NCI-H2107 (cell line): ENCODE results near the gene EEF1AKMT1.
A peak's percentile ranks its signal among the peaks of the same experiment; 100 is the strongest.

Source experiments
- DNase-seq: peaks from one replicate; lab custom pipeline; 2025; lab: John Stamatoyannopoulos, UW

The EEF1AKMT1 gene, protein sequence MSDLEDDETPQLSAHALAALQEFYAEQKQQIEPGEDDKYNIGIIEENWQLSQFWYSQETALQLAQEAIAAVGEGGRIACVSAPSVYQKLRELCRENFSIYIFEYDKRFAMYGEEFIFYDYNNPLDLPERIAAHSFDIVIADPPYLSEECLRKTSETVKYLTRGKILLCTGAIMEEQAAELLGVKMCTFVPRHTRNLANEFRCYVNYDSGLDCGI

DNA sequence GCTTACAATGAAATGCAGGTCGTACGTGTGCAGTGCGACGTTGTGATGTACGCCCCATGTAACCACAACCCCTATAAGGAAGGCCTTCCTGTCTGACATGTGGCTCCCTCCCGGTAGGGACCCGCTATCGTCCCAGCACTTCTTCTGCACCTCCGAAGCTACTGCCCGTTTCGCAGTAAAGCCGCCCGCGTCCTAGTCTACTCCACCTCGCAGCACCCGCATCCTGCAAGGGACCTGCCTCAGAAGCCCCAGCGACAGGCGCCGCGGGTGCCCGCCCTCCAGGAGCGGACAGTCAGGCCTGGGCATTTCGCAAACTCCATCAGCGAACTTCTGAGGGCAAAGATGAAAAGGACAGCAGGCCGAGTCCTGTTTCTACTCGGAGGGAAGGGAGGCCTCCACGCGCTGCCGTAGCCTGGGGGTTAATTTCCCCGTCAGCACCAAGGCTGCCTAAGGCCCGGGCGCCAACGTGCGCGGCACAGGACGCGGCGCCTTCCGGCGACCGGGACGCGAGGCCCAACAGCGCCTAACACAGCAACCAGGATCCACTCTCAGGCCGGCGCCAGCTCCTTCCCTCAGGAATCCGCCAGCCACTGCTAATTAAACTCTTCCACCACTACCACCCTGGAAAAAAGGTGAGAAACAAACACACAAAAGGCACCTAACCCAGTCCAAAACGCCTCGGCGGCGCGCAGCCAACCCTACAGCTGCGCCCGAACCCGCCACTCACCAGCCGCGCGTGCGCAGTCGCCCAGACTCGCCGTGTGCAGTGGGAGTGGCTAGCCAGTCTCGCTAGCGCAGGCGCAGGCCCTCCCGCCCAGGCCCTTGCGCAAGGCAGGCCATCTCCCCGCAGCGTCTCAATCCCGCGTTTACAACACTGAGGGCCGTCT lies at the start of gene EEF1AKMT1:
Gene EEF1AKMT1 (minus strand): TSS at position 768 of the 887 bp plus-strand sequence. CDS start 16,363 bp downstream, outside the sequence.
- peak; percentile 72 for DNase-seq

- no peak for DNase-seq
Observed at GRCh38 chr13:20823071-20823470, 49.3 kb upstream of the EEF1AKMT1 start.

GRCh38 chr13:20822406-20822805 lies 48.6 kb upstream of the EEF1AKMT1 start:
- no peak for DNase-seq

GRCh38 chr13:20819715-20820114 lies 46.0 kb upstream of the EEF1AKMT1 start:
- no peak for DNase-seq

GRCh38 chr13:20815464-20815863 lies 41.7 kb upstream of the EEF1AKMT1 start:
- no peak for DNase-seq

DNA sequence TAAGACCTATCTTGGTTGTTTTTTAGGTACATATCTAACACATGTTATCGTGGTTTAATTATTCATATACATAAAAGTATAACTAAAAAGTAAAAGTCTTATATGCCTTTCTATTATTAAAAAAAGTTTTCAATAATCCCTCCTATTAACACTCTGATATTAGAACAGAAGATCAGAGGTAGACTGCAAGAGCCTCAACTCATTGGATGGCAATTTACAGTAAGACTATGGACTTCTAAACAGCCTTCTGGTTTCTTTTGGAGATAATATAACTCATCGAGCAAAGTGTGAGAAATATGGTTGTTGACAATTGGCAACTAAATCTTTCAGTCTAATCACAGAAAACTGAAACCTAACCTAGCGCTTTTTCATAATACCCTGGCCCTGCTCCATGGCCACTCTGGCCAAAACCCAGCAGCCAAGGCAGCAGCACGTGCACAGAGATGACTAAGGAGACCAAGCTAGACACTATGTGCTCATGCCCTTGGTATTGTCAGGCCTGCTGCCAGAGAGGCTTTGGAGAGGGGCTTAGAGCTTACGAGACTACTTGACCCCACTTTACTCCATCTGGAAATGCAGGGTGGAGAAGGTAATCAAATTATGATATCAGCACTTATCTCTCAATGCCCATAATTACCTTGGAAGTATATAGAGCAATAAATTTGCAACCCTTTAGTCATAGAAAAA lies 40.6 kb upstream of the EEF1AKMT1 start:
- no peak for DNase-seq

- no peak for DNase-seq
Observed at GRCh38 chr13:20812890-20813289, 39.1 kb upstream of the EEF1AKMT1 start.

GRCh38 chr13:20810808-20811207 lies 37.0 kb upstream of the EEF1AKMT1 start:
- no peak for DNase-seq

GRCh38 chr13:20808874-20809273 lies 35.1 kb upstream of the EEF1AKMT1 start:
- no peak for DNase-seq

DNA sequence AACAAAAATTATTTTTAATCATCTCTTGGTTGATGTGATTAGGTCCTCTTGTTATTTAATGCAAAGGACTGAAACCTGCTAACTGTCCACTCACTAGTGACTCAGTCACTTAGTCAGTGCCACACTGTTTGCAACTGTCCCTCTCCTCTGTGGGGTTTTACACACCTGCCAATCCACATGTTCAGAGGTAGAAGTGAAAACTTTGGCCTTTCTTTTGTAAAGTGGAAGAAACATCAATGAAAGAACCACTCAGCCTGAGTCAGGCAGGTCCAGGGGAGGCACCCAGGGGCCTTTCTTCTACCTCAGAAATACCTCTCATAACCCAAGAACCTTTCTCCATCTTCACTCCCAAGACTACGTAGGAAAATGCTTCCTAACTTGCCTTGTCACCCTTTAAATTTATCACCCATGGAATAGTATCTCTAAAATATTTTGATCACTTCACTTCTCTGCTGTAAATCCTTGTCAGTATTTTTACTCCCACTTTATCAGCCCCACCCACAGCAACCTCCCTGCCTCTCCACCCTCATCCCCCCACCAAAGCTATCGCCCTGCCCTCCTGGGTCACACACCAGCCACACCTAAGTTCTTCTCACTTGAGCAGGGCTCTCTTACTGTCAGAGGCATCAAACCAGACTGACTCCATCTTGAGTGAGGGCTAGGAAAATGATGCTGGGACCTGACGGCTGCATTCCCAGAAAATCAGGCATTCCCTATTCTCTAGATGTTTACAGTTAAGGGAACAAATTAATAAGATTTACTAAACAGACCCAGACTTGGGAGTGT lies 29.6 kb upstream of the EEF1AKMT1 start:
- no peak for DNase-seq

DNA sequence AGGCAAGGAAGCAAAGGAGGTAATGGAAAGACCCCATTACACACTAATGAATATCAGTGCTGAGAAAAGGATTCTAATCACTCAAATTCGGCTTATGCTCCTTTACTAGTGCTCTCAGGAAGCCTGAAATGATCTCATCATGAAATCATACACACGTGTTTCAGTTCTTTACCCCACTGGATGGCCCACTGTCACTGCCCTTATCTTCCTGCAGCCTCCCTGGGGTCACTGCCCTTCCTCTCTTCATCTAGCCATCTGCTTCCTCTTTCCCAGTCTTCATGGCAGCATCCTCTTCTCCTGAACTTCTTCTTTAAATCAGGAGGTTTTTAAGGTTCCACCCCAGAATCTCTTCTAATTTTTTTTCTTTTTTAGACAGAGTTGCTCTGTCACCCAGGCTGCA lies 27.9 kb upstream of the EEF1AKMT1 start:
- DNase-seq = no peak

GRCh38 chr13:20799726-20800416 lies 26.1 kb upstream of the EEF1AKMT1 start:
- DNase-seq = no peak

- DNase-seq = no peak
Observed at GRCh38 chr13:20798027-20798426, 24.3 kb upstream of the EEF1AKMT1 start.

DNA sequence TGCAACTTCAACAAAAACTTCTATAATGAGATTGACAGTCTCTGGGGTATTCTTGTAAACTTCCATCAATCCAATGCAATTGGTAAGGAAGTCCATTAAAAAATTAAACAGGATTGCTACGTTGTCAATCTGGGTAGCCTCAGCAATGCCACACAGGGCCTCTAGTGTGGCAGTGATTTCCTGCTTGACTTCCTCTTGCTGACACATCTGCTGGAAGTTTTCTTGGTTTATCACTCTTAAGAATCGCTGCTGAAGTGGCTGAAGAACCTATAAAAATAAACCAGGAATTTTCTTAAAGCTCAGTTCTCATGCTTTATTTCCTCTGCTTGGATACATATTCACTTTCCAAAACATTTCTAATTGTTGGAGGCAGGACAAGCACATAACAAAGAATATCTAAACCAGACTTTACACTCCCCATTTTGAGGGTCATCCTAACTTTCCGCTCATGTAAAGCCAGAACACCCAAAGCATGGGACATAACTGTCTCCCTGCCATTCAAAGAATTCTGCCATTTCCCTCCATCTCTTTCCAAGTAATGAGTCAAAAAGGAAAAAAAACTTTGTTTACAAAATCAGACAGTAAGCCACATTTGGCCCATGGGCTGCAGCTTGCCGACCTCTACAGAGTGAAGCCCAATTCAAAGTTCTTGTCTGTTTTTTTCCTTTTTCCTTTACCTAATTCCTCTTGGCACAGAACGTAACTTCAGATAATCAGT lies 23.2 kb upstream of the EEF1AKMT1 start:
- DNase-seq = no peak

DNA sequence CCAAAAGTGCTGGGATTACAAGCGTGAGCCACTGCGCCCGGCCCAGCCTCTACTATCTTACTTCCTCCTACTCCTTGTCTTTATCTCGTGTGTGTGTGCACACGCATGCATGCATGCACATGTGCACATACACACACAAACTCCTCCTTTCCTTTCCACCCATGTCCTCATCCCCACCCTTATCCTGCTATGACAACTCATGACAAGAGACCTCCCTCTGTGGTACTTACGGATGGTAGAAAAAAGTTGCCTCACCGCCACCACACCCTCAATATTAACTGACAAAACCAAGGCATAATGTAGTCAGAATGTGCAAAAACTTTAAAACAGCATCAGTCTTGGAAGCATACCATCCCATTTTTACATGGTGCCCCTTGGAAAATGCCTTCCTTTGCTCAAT lies 15.9 kb upstream of the EEF1AKMT1 start:
- DNase-seq = no peak

GRCh38 chr13:20788312-20788711 lies 14.6 kb upstream of the EEF1AKMT1 start:
- DNase-seq = no peak

DNA sequence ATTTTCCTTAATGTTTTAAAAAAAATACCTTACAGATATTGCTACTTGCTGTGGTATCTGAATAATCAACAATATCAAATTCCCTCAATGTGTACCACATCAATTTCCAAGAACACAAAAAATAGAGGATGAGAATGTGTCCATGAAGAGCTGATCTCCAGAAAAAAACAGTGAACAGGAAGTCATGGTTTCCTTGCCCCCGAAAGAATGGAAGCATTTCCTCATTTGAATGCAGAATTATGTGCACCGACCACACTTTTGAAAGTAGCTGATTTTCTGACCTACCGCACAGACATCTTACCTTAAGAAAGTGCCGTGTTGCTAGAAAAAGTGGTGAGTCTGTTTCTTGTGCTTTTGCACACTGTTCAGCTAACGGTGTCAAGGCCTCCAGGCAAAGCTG lies 13.4 kb upstream of the EEF1AKMT1 start:
- no peak for DNase-seq

- DNase-seq = no peak
Observed at GRCh38 chr13:20782116-20782708, 8.5 kb upstream of the EEF1AKMT1 start.

- no peak for DNase-seq
Observed at GRCh38 chr13:20780317-20780716, 6.6 kb upstream of the EEF1AKMT1 start.

DNA sequence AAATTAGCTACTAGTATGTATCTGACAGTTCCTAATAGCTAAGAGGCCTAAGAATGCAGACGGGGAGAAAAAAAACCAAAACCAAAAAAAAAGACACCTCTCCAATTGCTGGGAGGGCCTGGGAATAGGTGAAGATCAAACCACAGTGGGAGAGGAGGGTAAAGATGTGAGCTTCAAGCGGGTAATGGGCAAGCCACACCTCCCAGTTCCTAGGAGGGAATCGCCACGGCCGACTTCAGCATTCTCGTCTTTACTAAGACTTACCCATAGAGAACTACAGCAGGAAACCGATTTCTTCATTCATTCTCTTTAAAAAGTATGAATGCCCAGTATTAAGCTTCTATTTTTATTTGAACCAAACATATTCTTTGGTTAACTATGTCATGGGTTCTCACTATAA lies 5.6 kb upstream of the EEF1AKMT1 start:
- DNase-seq = no peak
